NCI-H1417 treated with DMSO at 0.1 percent for 48 hours (cell line): ENCODE results near the gene EFCAB11.

Source experiments
- DNase-seq: peaks from one replicate; lab custom pipeline; 2025; lab: John Stamatoyannopoulos, UW

The EFCAB11 gene

GRCh38 chr14:89767861-89768268, 186.7 kb downstream of the EFCAB11 start:
- DNase-seq = no peak

GRCh38 chr14:89767131-89767530, 187.4 kb downstream of the EFCAB11 start:
- DNase-seq = no peak

GRCh38 chr14:89765346-89765745, 189.2 kb downstream of the EFCAB11 start:
- no peak for DNase-seq

- DNase-seq = no peak
Observed at GRCh38 chr14:89760086-89760485, 194.4 kb downstream of the EFCAB11 start.

- DNase-seq = no peak
Observed at GRCh38 chr14:89757313-89757939, 197.1 kb downstream of the EFCAB11 start.

GRCh38 chr14:89755816-89756215, 198.7 kb downstream of the EFCAB11 start:
- DNase-seq = no peak

- no peak for DNase-seq
Observed at GRCh38 chr14:89753828-89754412, 200.6 kb downstream of the EFCAB11 start.

- DNase-seq = no peak
Observed at GRCh38 chr14:89750908-89751392, 203.6 kb downstream of the EFCAB11 start.

- no peak for DNase-seq
Observed at GRCh38 chr14:89750281-89750755, 204.2 kb downstream of the EFCAB11 start.

- DNase-seq = no peak
Observed at GRCh38 chr14:89748004-89748403, 206.5 kb downstream of the EFCAB11 start.

- DNase-seq = no peak
Observed at GRCh38 chr14:89747126-89747525, 207.4 kb downstream of the EFCAB11 start.

GRCh38 chr14:89746654-89747053, 207.9 kb downstream of the EFCAB11 start:
- no peak for DNase-seq

GRCh38 chr14:89746135-89746534, 208.4 kb downstream of the EFCAB11 start:
- no peak for DNase-seq
